NB4 (cell line): ENCODE results near the gene NXPH1.

Experiments
- POLR2A ChIP-seq: IDR thresholded peaks from 2 replicates; pipeline ENCODE4 v1.6.1; 2011; ENCODE audit warnings: mild to moderate bottlenecking; ENCODE audit not compliant: insufficient read length; ENCODE audit errors: extremely low read depth
- TF ChIP-seq, protein P1 (sequence below): IDR thresholded peaks from one replicate; pipeline ENCODE4 v1.5.1; 2012; ENCODE audit warnings: low read depth, low read length

DNA sequence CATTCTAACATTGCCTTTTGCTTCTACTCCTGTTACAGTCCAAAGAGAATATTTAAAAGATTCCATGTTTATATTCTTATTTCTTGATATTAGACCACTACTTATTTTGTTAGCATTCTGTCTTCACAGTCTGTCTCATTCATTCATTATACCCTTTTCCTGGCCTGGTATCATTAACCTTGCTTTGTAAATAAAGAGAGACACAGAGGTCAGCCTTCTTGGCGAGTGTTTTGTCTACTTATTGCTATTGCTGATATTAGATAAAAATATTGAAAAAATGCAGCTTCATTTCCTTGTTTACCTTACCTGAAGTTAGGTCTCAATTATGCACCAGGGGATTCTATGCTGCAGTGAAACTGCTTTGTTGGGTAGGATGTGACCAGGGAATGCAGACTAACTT is 179.2 kb downstream of the NXPH1 start:
- no peak for TF ChIP-seq POLR2A
- TF ChIP-seq, protein P1, sequence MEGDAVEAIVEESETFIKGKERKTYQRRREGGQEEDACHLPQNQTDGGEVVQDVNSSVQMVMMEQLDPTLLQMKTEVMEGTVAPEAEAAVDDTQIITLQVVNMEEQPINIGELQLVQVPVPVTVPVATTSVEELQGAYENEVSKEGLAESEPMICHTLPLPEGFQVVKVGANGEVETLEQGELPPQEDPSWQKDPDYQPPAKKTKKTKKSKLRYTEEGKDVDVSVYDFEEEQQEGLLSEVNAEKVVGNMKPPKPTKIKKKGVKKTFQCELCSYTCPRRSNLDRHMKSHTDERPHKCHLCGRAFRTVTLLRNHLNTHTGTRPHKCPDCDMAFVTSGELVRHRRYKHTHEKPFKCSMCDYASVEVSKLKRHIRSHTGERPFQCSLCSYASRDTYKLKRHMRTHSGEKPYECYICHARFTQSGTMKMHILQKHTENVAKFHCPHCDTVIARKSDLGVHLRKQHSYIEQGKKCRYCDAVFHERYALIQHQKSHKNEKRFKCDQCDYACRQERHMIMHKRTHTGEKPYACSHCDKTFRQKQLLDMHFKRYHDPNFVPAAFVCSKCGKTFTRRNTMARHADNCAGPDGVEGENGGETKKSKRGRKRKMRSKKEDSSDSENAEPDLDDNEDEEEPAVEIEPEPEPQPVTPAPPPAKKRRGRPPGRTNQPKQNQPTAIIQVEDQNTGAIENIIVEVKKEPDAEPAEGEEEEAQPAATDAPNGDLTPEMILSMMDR: no peak
